Fibroblast of the aortic adventitia (primary cell): ENCODE measurements around the gene MBOAT1. TPM values are rescaled to one million over a fixed set of nuclear protein-coding genes. Genes with fewer than 3 reads are reported as not detected.

ENCODE experiments used
- DNase-seq: peaks from one replicate; pipeline ENCODE4 v3.0.0-alpha.2; 2010; ENCODE audit warnings: low read depth
- H3K4me3 ChIP-seq: 2 replicates; pipeline ENCODE4 v1.5.1; 2011; ENCODE audit warnings: low read depth, mild to moderate bottlenecking, control low read depth, low read length, moderate library complexity
- total RNA-seq: library from RNA; depleted of rRNA; stranded (reverse); fragments of >200 nt; gene quantifications from 2 replicates; pipeline ENCODE4 v1.2.3, GENCODE V29; 2012; ENCODE audit warnings: low replicate concordance
- TF ChIP-seq, protein P1 (sequence below): IDR thresholded peaks from 2 replicates; pipeline ENCODE4 v1.5.1; 2011; ENCODE audit warnings: mild to moderate bottlenecking, low read length, control low read depth, inconsistent platforms; ENCODE audit not compliant: insufficient read depth

MBOAT1 gene
- total RNA-seq, 1 donor = 5.0 TPM

DNA sequence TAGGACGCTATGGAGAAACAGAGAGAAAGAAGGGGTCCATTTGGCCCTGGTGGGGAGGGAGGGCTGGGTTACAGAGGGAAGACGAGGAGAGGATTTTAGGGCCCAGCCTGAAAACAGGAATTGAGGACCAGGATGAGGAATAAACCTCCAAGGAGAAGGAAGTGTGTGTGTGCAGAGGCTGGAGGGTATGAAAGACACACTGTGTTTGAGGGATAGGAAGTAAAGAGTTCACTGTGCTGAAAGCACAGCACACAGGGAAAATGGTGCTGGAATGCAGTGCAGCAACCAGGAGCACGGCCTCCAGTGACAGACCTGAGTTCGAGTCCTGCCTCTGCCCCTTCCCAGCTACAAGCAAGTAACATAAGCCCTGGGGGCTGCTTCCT is 7.8 kb downstream of the MBOAT1 start:
- no peak overlapping the region for H3K4me3 ChIP-seq
- DNase-seq = no peak
- TF ChIP-seq, protein P1, sequence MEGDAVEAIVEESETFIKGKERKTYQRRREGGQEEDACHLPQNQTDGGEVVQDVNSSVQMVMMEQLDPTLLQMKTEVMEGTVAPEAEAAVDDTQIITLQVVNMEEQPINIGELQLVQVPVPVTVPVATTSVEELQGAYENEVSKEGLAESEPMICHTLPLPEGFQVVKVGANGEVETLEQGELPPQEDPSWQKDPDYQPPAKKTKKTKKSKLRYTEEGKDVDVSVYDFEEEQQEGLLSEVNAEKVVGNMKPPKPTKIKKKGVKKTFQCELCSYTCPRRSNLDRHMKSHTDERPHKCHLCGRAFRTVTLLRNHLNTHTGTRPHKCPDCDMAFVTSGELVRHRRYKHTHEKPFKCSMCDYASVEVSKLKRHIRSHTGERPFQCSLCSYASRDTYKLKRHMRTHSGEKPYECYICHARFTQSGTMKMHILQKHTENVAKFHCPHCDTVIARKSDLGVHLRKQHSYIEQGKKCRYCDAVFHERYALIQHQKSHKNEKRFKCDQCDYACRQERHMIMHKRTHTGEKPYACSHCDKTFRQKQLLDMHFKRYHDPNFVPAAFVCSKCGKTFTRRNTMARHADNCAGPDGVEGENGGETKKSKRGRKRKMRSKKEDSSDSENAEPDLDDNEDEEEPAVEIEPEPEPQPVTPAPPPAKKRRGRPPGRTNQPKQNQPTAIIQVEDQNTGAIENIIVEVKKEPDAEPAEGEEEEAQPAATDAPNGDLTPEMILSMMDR = no peak

DNA sequence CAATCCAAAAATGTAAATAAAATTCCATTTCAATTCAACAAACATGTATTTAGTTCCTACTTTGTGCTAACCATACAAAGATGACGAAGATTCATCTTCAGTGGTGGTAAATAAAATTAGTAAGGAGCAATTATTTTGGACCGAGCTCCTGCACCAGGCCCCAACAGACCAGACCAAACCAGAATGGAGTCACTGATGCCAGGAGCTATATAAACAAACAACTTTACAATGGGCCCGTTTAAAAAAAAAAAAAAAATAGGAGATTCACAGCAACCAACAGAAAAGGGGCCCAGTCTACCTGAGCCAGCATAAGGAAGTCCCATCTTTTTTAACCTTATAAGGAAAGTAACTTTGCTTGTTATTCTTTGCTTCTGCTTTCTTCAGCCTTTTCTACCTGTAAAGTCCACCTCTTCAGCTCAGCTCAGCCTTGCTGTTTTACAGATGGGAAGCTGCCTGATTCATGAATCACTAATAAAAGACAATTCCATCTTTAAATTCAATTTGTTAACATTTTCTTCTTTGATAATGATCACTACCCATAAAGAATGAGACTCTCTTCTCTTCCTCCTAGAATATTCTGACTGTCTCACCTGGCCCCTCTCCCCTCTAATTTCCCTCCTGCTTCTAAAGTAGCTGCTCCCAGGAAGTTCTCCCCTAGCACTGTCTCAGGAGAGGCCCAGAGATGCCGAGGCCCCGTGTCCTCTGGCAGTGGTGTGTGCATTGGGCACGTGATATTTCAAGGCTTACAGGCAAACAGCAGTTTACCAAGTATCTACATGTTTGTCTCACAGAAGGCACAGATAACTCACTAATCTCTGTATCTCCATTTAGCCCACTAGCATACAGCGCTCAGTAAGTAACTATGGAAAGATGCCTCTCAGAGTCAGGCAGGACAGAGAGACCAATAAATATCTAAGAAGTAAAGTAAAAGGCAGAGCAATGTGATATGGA is 8.4 kb downstream of the MBOAT1 start:
- H3K4me3 ChIP-seq = no peak overlapping the region
- DNase-seq = no peak
- TF ChIP-seq, protein P1 = no peak

DNA sequence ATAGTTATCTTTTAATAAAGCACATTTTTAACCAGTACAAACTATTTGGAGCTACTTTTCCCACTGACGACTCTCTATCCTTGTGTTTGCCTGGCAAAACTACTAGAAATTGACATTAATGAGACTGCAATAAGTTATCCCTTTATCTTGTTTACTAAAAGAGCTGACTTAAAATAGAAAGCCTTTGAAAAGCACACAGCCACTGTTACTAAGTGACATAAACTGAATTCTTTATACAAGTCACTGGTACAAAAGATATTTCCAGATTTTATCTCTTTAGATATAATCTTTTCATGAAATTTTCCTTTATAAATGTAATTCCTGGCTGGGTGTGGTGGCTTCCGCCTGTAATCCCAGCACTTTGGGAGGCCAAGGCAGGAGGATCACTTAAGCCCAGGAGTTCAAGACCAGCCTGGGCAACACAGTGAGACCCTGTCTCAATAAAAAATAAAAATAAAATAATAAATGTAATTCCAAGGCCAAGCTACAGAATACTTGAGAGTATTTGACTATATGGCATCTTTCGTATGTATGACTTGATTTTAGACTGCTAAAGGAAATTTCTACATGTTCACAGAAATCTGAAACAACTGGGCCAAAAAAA is 9.5 kb downstream of the MBOAT1 start:
- H3K4me3 ChIP-seq = no peak overlapping the region
- TF ChIP-seq, protein P1 = no peak
- DNase-seq = no peak

DNA sequence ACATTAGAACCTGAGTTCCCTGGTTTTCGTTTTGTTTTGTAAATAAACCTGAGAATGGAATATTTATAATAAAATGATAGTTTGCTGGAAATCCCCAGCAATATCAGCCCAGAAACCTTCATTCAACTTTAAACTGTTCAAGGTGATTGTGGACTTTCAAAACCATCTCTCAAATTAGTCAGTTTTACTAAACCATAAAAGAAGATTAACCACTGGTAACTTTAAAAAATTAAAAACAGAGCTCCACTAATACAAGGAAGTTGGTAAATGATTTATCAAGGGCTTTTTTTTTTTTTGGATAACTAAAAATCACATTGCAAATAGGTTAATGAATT is 10.0 kb downstream of the MBOAT1 start:
- no peak overlapping the region for H3K4me3 ChIP-seq
- no peak for DNase-seq
- TF ChIP-seq, protein P1 = no peak

DNA sequence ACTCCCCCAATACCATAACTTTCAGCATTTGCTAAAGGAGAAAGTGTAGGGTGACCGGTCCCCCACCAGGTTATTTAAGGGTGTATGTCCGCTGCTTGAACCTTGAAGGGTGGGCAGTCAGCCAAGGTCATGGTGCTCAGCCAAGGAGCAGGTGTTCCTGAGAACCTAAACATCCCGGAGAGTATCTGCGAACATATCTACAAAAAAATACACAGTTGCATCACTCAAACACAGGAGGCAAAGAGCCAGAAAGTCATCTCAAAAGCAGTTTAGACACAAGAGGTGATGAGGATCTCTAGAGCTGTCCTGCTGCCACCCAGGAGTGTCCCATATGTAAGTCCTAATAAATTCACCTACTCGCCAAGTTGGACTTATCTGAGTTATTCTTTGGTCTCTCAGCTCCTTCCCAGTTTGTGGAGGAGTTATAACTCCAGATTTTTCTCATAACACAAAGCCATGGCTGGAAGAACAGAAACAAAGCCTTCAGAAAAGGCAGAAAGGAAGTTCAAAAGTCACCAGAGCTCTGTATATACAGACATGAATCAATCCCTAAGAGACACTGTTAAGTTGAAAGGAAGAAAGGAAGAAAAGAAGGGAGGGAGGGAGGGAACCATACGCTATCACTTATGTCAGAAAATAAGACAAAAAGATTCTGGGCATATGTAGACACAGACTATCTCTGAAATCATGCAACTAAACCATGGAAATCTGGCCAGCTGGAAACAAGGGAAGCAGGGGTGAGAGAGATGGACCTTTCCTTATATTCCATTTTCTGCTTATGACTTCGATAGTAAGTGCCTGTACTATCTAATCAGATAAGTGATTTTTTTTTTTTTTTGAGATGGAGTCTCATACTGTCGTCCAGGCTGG is 11.3 kb downstream of the MBOAT1 start:
- no peak for DNase-seq
- TF ChIP-seq, protein P1 = no peak

DNA sequence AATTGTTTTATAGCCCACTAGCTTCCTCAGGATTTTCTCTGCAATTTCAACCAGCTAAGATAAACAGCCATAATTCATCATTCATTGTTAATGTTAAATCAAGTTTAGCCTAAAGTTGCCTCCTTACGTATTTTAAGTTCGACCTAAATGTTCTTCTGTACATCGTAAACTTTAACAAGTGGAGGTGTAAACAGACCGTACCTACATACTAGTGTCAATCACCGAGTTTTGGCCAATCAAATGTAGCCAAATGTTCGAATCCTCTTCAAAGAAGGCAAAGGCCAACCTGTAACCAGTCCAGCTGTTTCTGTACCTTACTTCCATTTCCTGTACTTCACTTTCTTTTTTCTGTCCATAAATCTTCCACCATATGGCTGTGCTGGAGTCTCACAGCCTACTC is 13.5 kb downstream of the MBOAT1 start:
- DNase-seq = no peak
- TF ChIP-seq, protein P1 = no peak
- no peak overlapping the region for H3K4me3 ChIP-seq

More for the DNA sequence above, 11.3 kb downstream of the MBOAT1 start:
- no peak overlapping the region for H3K4me3 ChIP-seq
